Smooth muscle cell (in vitro differentiated cells): ENCODE measurements around the gene TTC3. TPM values are rescaled to one million over a fixed set of nuclear protein-coding genes. Genes with fewer than 3 reads are reported as not detected.

Source experiments
- DNase-seq: peaks from one replicate; lab custom pipeline; 2025; ENCODE audit not compliant: unreplicated experiment; lab: John Stamatoyannopoulos, UW
- H2AFZ ChIP-seq: fragments of 200-600 bp; sonication (generic); 2 replicates; pipeline ENCODE4 v1.6.0; 2016; ENCODE audit warnings: antibody characterized with exemption, low read depth, mild to moderate bottlenecking
- H3F3A ChIP-seq: fragments of 200-600 bp; sonication (generic); 2 replicates; pipeline ENCODE4 v1.6.0; 2017; ENCODE audit warnings: antibody characterized with exemption, low read depth
- H3K27ac ChIP-seq: fragments of 200-600 bp; sonication (generic); 2 replicates; pipeline ENCODE4 v1.5.1; 2016; ENCODE audit warnings: low read depth, mild to moderate bottlenecking
- H3K27me3 ChIP-seq: fragments of 200-600 bp; sonication (generic); 2 replicates; pipeline ENCODE4 v1.6.1; 2016; ENCODE audit warnings: low read depth, mild to moderate bottlenecking
- H3K36me3 ChIP-seq: fragments of 200-600 bp; sonication (generic); 2 replicates; pipeline ENCODE4 v1.5.1; 2016; ENCODE audit warnings: low read depth
- H3K4me1 ChIP-seq: fragments of 200-600 bp; sonication (generic); 2 replicates; pipeline ENCODE4 v1.5.1; 2016; ENCODE audit warnings: low read depth
- H3K4me2 ChIP-seq: fragments of 200-600 bp; sonication (generic); 2 replicates; pipeline ENCODE4 v1.6.0; 2016; ENCODE audit warnings: mild to moderate bottlenecking
- H3K4me3 ChIP-seq: fragments of 200-600 bp; sonication (generic); 2 replicates; pipeline ENCODE4 v1.5.1; 2016; ENCODE audit warnings: mild to moderate bottlenecking
- H3K79me2 ChIP-seq: fragments of 200-600 bp; sonication (generic); 2 replicates; pipeline ENCODE4 v1.6.0; 2016; ENCODE audit warnings: low read depth, mild to moderate bottlenecking
- H3K9ac ChIP-seq: fragments of 200-600 bp; sonication (generic); 2 replicates; pipeline ENCODE4 v1.6.0; 2016; ENCODE audit warnings: low read depth
- H3K9me3 ChIP-seq: fragments of 200-600 bp; sonication (generic); replicated peaks from 2 replicates; pipeline ENCODE4 v1.5.1; 2016; ENCODE audit warnings: low read depth
- H4K20me1 ChIP-seq: fragments of 200-600 bp; sonication (generic); 2 replicates; pipeline ENCODE4 v1.6.0; 2016; ENCODE audit warnings: low read depth
- WGBS: methylation state at CpG from one replicate; pipeline ENCODE4 v1.1.7; 2016; ENCODE audit warnings: low lambda C conversion rate; 5-methylcytosine and 5-hydroxymethylcytosine counted together
- polyA plus RNA-seq: library from polyadenylated mRNA; unstranded; fragments of >200 nt; fragmentation: Nextera tagmentation; extraction: Ambion mirVana; gene quantifications from 2 replicates; pipeline ENCODE4 v1.2.1, GENCODE V29; 2016
- total RNA-seq: library from RNA; depleted of rRNA; stranded (reverse); fragments of >200 nt; gene quantifications from 2 replicates; pipeline ENCODE4 v1.2.3, GENCODE V29; 2014
- TF ChIP-seq, protein P1 (sequence below): fragments of 200-600 bp; sonication (generic); IDR thresholded peaks from 2 replicates; pipeline ENCODE4 v1.5.1; 2017; ENCODE audit warnings: borderline replicate concordance, mild to moderate bottlenecking, antibody characterized with exemption; ENCODE audit not compliant: insufficient read depth, poor library complexity, severe bottlenecking

Gene TTC3
- total and polyA plus RNA-seq, 2 experiments from 2014 or later, result 193 to 224 TPM

DNA sequence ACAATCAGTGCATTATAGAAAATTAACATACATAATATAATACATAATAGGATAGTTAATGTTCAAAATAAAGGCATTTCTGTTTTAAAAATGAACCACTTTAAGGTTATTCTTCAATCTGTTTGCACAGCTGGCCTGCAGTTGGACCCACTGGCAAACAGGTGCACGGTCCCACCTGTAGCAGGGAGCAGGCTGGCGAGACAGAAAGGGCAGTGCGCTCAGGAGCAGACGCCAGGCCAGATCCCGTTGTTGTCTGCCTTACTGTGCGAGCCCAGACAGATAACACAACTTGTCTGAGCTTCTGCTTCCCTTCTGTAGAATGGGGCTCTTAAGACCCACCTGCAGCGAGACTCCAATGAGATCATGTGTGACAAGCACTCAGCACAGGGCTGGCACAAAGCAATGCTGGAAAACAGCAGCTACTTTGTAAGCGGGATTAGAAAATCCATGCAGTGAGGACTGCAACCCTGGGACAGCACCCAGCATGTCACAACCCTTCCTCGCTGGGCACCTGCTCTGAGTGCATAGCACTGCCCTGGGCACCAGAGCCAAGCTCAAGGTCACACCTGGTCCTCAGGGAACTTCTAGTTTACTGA is 160.6 kb downstream of the TTC3 start:
- Histone ChIP-seq H3K36me3 (peaks cover 9% of the 10 kb centered on the region), H3K9ac (no peak overlapping the region), H2AFZ (no peak overlapping the region), H4K20me1 (no peaks in the 10 kb centered on the region), H3K27me3 (no peaks in the 10 kb centered on the region), H3F3A (no peaks in the 10 kb centered on the region), H3K4me1 (no peaks in the 10 kb centered on the region), H3K27ac (no peak overlapping the region), H3K4me3 (no peak overlapping the region), H3K4me2 (no peak overlapping the region), H3K79me2 (no peaks in the 10 kb centered on the region), H3K9me3 (no peaks in the 10 kb centered on the region)
- no peak for DNase-seq
- WGBS, result 98% methylated on average over 9 of the region's 9 CpGs
- TF ChIP-seq, protein P1, sequence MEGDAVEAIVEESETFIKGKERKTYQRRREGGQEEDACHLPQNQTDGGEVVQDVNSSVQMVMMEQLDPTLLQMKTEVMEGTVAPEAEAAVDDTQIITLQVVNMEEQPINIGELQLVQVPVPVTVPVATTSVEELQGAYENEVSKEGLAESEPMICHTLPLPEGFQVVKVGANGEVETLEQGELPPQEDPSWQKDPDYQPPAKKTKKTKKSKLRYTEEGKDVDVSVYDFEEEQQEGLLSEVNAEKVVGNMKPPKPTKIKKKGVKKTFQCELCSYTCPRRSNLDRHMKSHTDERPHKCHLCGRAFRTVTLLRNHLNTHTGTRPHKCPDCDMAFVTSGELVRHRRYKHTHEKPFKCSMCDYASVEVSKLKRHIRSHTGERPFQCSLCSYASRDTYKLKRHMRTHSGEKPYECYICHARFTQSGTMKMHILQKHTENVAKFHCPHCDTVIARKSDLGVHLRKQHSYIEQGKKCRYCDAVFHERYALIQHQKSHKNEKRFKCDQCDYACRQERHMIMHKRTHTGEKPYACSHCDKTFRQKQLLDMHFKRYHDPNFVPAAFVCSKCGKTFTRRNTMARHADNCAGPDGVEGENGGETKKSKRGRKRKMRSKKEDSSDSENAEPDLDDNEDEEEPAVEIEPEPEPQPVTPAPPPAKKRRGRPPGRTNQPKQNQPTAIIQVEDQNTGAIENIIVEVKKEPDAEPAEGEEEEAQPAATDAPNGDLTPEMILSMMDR, result no peak

DNA sequence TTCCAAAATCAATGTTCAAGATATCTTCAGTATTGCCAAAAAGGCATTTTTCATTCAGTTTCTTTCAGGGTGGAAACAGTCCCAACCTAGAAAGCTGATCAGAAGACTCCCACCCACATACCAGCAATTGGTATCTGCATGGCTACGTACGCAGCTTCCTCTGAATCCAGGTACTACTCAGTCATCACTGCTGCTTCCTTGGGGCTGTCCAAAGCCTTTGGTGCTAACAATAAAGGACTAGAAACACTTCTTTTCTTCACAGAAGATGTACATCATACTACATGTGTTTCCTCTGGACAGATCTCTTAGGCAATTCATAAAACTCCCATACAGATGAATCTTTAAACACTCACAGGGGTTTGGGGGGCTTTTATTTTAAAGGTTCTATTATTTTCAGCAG is 164.3 kb downstream of the TTC3 start:
- 91% methylated on average over 2 of the region's 2 CpGs for WGBS
- TF ChIP-seq, protein P1, result no peak
- no peak overlapping the region for H3K27ac ChIP-seq
- no peaks in the 10 kb centered on the region for H3F3A ChIP-seq
- no peaks in the 10 kb centered on the region for H3K9me3 ChIP-seq
- no peak overlapping the region for H3K9ac ChIP-seq
- no peak overlapping the region for H2AFZ ChIP-seq
- DNase-seq, result no peak
- H3K4me3 ChIP-seq, result no peak overlapping the region
- H4K20me1 ChIP-seq, result peaks cover 20% of the 10 kb centered on the region
- H3K36me3 ChIP-seq, result no peaks in the 10 kb centered on the region
- H3K79me2 ChIP-seq, result peaks cover 24% of the 10 kb centered on the region
- no peaks in the 10 kb centered on the region for H3K27me3 ChIP-seq
- H3K4me2 ChIP-seq, result no peak overlapping the region
- no peaks in the 10 kb centered on the region for H3K4me1 ChIP-seq

DNA sequence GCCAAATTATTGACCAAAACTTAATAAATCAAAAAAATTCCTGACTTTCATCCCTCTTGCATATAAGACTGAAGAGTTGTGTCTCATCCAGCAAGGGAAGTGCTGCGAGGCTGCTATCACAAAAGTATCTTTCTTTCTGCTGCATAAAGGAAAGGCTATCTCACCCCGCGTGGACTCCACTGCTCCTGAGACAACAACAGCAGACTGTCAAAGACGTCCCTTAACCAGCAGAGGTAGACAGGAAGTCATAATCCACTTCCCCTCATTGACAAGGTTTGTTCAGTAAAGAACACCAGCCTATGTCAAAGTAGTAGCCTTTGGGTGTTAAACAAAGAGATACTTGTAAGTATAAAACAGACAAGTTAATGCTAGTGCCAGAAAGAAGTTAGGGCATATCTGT is 164.7 kb downstream of the TTC3 start:
- no peaks in the 10 kb centered on the region for H3K27me3 ChIP-seq
- 72% methylated on average over 4 of the region's 4 CpGs for WGBS
- H3K4me3 ChIP-seq, result no peak overlapping the region
- H3K4me2 ChIP-seq, result no peak overlapping the region
- H3K9ac ChIP-seq, result no peak overlapping the region
- H3K27ac ChIP-seq, result no peak overlapping the region
- H4K20me1 ChIP-seq, result peaks cover 24% of the 10 kb centered on the region
- H3K36me3 ChIP-seq, result no peaks in the 10 kb centered on the region
- no peak for DNase-seq
- TF ChIP-seq, protein P1, result no peak
- no peaks in the 10 kb centered on the region for H3K4me1 ChIP-seq
- peaks cover 25% of the 10 kb centered on the region for H3K79me2 ChIP-seq
- no peaks in the 10 kb centered on the region for H3K9me3 ChIP-seq
- H2AFZ ChIP-seq, result no peak overlapping the region
- no peaks in the 10 kb centered on the region for H3F3A ChIP-seq

DNA sequence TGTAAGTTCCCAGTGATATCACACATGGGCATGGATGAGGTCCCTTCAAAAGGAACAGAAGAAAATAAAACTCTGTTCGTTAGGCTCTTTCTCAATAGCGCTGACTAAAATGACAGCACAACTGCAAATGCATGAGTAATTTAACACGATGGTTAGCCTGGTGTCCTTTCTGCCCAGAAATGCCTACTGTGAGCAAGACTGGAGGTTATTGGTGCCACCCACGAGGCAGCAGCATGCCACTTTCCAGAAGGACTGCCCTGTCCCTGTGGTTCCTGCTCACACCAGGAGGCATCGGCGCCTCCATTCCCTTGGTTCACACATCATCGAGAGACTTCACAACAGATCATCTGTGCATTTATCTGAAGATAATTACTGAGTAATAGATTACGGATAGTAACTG is 167.9 kb downstream of the TTC3 start:
- H3K4me1 ChIP-seq, result no peaks in the 10 kb centered on the region
- TF ChIP-seq, protein P1, result no peak
- H3K9ac ChIP-seq, result no peak overlapping the region
- H3K4me3 ChIP-seq, result no peak overlapping the region
- no peak overlapping the region for H3K27ac ChIP-seq
- H3K36me3 ChIP-seq, result no peaks in the 10 kb centered on the region
- no peak for DNase-seq
- H4K20me1 ChIP-seq, result peaks cover 56% of the 10 kb centered on the region
- H3K27me3 ChIP-seq, result no peaks in the 10 kb centered on the region
- H2AFZ ChIP-seq, result no peak overlapping the region
- no peaks in the 10 kb centered on the region for H3K9me3 ChIP-seq
- no peak overlapping the region for H3K4me2 ChIP-seq
- peaks cover 52% of the 10 kb centered on the region for H3K79me2 ChIP-seq
- WGBS, result 87% methylated on average over 8 of the region's 8 CpGs
- H3F3A ChIP-seq, result no peaks in the 10 kb centered on the region
